Effector memory CD8-positive, alpha-beta T cell (primary cell): ENCODE measurements around the gene HSH2D.

Source experiments
- ATAC-seq: fragments of 150-1000 bp; cut with Tn5 transposase; replicated peaks from 2 replicates; pipeline ENCODE4 v1.10.0; 2021; ENCODE audit warnings: mild to moderate bottlenecking, moderate library complexity
- DNase-seq, 3 experiments: peaks; one replicate each; pipeline ENCODE4 v3.0.0; 2021
- H3K27ac Mint-ChIP-seq, 2 donors: one replicate each; pipeline ENCODE4 v1.8.0; 2022; ENCODE audit warnings: mild to moderate bottlenecking in 2 of 2, mixed read lengths in 2 of 2, moderate library complexity in 2 of 2
- H3K27me3 Mint-ChIP-seq, 2 donors: one replicate each; pipeline ENCODE4 v1.8.0; 2022; ENCODE audit warnings: mixed read lengths in 2 of 2
- H3K36me3 Mint-ChIP-seq: one replicate; pipeline ENCODE4 v1.8.0; 2022; ENCODE audit warnings: mild to moderate bottlenecking, moderate library complexity, mixed read lengths; ENCODE audit not compliant: insufficient read depth
- H3K4me1 Mint-ChIP-seq, 2 donors: one replicate each; pipeline ENCODE4 v1.8.0; 2022; ENCODE audit warnings: low read depth in 2 of 2, mixed read lengths in 2 of 2
- H3K4me3 Mint-ChIP-seq, 2 donors: one replicate each; pipeline ENCODE4 v1.8.0; 2022; ENCODE audit warnings: mild to moderate bottlenecking in 2 of 2, mixed read lengths in 2 of 2, moderate library complexity in 2 of 2
- H3K9me3 Mint-ChIP-seq, 2 donors: one replicate each; pipeline ENCODE4 v1.8.0; 2022; ENCODE audit warnings: mixed read lengths in 2 of 2

Gene HSH2D

DNA sequence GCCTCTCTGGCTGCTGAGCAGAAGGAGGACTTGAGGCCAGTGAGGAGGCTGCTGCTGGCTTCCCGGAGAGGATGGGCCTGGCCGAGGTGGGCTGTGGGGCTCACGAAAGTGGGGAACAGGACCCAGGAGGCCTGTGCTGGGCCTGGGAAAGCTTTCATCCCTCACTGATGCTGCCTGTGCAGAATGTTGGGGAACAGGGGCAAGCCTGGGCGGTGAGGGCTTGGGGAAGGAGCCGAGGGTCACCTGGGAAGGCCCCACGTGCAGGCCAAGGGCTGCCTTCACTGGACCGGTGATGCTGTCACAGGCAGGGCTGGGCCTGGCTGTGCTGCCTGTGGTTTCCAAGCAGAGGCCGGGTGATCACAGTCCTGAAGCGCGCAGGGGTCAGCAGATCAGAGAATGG is 63.6 kb downstream of the HSH2D start:
- ATAC-seq (no peak), DNase-seq (no peak)
- Mint-ChIP-seq H3K4me1 (peaks cover 15 to 16% of the 10 kb centered on the region in 2 donors), H3K36me3 (peaks cover 72% of the 10 kb centered on the region), H3K4me3 (no peak overlapping the region), H3K27me3 (no peaks in the 10 kb centered on the region), H3K9me3 (no peaks in the 10 kb centered on the region), H3K27ac (peak overlapping the region in 1 of 2 donors; percentile 7)

DNA sequence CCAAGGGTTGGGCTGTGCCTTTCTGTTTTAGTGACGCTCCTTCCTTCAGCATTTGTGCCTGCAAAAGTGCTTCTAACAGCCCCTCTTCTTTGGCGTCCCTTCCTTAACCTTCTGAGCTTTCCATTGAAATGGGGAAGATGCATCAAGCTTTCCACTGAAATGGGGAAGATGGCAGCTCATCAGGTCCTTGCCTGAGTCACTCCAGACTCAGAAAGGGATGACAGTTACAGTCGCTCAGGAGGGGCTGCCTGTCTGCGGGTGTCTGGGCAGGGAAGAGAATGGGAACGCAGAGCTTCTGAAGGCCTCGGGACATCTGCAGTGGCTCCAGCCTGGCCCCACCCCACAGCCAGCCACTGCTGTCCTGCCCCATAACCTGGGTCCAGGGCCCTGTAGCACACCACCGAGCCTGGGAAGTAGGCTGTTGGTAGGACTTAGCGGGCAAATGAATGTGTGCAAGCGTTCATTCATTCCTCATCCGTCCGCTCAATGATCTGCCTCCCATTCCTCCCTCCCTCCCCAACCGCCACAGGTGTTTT is 64.1 kb downstream of the HSH2D start:
- DNase-seq, result no peak
- H3K27ac Mint-ChIP-seq, result no peak overlapping the region

More for the DNA sequence above, 64.1 kb downstream of the HSH2D start:
- H3K4me3 Mint-ChIP-seq, result no peak overlapping the region
- H3K36me3 Mint-ChIP-seq, result peaks cover 74% of the 10 kb centered on the region
- no peaks in the 10 kb centered on the region for H3K27me3 Mint-ChIP-seq
- ATAC-seq, result no peak
- H3K9me3 Mint-ChIP-seq, result no peaks in the 10 kb centered on the region
- peaks cover 15 to 21% of the 10 kb centered on the region in 2 donors for H3K4me1 Mint-ChIP-seq
